NT2/D1 (cell line): ENCODE data around the gene TRIM9.

Experiments used
- SUZ12 ChIP-seq: IDR thresholded peaks from 2 replicates; pipeline ENCODE4 v1.6.1; 2011; ENCODE audit not compliant: insufficient read length, insufficient read depth; ENCODE audit errors: extremely low read depth
- YY1 ChIP-seq: IDR thresholded peaks from 2 replicates; pipeline ENCODE4 v1.6.1; 2011; ENCODE audit not compliant: insufficient read length, insufficient read depth
- ZNF274 ChIP-seq: IDR thresholded peaks from 2 replicates; pipeline ENCODE4 v1.6.1; 2011; ENCODE audit warnings: mild to moderate bottlenecking, low read depth, low read length

DNA sequence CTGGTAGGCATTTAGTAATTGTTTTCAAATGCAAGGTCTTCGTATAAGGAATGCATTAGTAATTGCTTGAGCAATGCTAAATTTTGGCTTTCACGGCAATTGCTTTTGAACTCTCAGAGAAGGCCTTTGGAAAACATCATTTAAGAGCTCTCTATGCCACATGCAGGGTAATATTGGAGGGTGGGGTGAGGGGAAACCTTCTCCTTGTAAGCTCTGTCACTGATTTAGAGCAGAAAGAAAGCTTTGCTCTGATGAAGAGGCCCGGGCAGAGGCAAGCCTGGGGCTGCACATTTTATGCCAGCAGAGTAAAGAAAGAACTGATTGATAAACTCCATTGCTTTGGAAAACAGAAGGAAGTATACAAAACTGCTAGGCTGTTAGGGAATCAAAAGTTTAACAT lies 70.9 kb downstream of the TRIM9 start:
- TF ChIP-seq SUZ12 (no peak), ZNF274 (no peak), YY1 (no peak)
